GM19463 (cell line): ENCODE results near the gene MS4A5.

Experiments used
- ATAC-seq: cut with Tn5 transposase; IDR thresholded peaks from one replicate; pipeline ENCODE4 v1.9.1; 2021; ENCODE audit warnings: mild to moderate bottlenecking, moderate library complexity; ENCODE audit not compliant: unreplicated experiment

Gene MS4A5

DNA sequence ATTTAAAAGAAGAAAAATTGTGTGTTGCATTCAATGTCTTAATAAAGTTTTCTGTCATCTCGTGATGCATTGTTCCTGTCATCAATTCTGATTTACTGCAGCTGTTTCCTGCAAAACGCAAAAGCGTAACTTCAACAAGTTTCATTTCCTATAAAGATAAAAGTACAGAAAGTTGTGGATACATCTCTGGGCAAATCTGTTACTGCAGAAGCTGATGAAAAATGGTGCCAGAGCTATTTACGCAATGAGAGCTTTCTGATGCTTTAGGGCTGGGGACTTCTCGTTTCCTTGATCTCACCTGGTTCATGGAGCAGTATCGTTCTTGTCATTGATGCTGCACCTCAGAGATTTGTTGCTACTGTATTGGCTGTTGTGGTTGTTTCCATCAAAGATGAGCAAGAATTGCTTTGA lies 47.7 kb downstream of the MS4A5 start:
- ATAC-seq: no peak

DNA sequence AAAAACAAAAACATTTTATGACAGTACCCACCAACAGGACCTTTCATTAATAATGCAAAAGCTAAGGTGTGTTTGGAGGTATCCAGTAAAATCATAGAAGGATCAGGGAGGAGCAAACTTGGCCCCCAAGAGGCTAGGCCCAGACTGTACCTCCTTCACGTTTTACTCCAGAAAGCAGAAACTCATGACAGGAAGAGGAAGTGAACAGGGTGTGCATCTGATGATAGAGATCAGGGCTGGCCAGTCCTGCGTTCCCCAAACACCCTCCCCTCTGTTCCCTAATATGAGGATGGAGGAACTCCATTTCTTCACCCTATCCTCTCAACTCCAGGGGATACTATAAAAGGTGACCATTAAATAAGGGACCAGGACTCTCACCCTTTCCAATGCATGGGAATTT lies 53.0 kb downstream of the MS4A5 start:
- no peak for ATAC-seq

DNA sequence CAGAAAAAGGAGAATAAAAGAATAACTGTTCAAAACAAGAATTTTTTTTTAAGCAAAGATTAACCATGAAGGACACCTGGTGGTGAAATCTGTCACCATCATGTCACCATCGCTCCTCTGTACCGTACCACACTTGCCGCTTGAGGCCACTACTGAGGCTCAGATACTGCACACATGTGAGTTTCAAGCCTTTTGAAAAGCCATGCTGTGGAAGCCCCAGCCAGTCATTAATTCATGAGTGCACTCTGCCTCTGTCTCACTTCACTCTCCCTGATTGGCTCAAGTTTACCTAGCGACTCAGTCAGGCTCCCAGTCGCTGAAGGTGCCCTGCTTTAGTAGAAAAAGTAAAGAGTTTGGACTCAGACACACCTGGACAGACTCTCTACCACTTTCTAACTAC lies 56.6 kb downstream of the MS4A5 start:
- peak; percentile 100 for ATAC-seq

DNA sequence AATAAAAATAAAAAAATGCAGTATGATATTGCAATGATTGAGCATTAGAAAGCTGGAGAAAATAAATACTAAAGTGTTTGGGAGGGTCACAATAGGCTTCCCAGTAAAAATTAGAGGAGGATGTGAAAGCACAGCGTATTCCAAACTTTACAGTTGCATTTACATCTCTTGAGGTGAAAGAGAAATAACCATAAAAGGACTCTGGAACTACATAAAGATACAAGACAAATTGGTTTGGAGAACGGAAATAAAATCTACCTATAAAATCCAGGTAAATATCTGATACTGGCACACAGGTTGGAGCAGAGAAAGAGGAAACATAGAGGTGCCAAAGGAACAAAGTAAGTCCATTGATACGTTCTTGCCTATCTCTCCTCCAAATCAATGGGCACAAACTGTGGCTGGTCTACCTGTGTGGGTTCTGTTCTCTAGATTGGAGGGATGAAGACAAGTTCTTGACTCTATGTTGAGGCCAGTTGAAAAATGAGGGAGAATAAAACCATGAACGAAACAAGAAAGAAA lies 63.2 kb downstream of the MS4A5 start, which contains the start of gene MS4A12:
Gene MS4A12 (plus strand): TSS at position 291 of the 522 bp plus-strand sequence. CDS start 4,541 bp downstream, outside the sequence.
- no peak for ATAC-seq

DNA sequence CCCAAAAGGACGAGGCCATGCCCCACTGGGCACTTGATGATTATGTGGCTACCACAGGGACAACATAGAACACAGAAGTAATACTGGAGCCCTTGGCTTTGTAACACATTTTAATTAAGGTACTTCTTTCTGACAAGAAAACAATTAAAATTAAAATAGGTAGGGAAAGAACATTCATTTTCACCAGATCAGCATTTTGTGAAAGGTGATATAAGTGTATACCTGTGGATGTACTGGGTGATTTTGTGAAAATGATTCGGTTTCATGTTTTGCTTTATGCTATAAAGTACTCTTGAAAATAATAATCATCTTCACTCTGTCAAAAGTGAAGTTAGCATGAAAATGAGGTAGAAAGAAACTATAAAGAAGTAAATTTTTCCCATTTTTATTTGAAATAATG lies 64.1 kb downstream of the MS4A5 start:
- no peak for ATAC-seq
